Erythroblast (primary cell): ENCODE data around the gene TSHZ2.

Experiments used
- GATA1 ChIP-seq: IDR thresholded peaks from 2 replicates; pipeline ENCODE4 v1.6.1; 2011; ENCODE audit warnings: low read depth, mild to moderate bottlenecking, control low read depth, low read length, moderate library complexity
- POLR2A ChIP-seq: IDR thresholded peaks from 2 replicates; pipeline ENCODE4 v1.6.1; 2011; ENCODE audit warnings: mild to moderate bottlenecking, low read length

GRCh38 chr20:53438368-53438767 lies 466.2 kb downstream of the TSHZ2 start:
- TF ChIP-seq POLR2A: no peak
- TF ChIP-seq GATA1: no peak
